Mesothelial cell of epicardium (in vitro differentiated cells): ENCODE measurements around the gene GNPNAT1. TPM values are rescaled to one million over a fixed set of nuclear protein-coding genes. Genes with fewer than 3 reads are reported as not detected.
"Not testable (repeated sequence)": the region's sequence is repeated elsewhere in the genome, so short reads cannot be mapped to it uniquely, and the experiment has no call there.

Experiments
- DNase-seq, 2 experiments: peaks; one replicate each; pipeline ENCODE4 v3.0.0; 2021; ENCODE audit warnings: low spot score in 2 of 2; ENCODE audit not compliant: unreplicated experiment in 2 of 2
- H3K27ac Mint-ChIP-seq: 2 replicates; pipeline ENCODE4 v1.8.0; 2021; ENCODE audit warnings: mixed read lengths
- H3K27me3 Mint-ChIP-seq: 2 replicates; pipeline ENCODE4 v1.8.0; 2021; ENCODE audit warnings: low read depth, mixed read lengths
- H3K36me3 Mint-ChIP-seq: 2 replicates; pipeline ENCODE4 v1.8.0; 2021; ENCODE audit warnings: mixed read lengths
- H3K4me1 Mint-ChIP-seq: 2 replicates; pipeline ENCODE4 v1.8.0; 2021; ENCODE audit warnings: mixed read lengths
- H3K4me3 Mint-ChIP-seq: 2 replicates; pipeline ENCODE4 v1.8.0; 2021; ENCODE audit warnings: mild to moderate bottlenecking, moderate library complexity, mixed read lengths
- H3K9me3 Mint-ChIP-seq: 2 replicates; pipeline ENCODE4 v1.8.0; 2021; ENCODE audit warnings: mixed read lengths
- total RNA-seq: library from RNA; stranded (reverse); gene quantifications from 3 replicates; pipeline ENCODE4 v1.2.1, GENCODE V29; 2021
- TF ChIP-seq, protein P1 (sequence below): fragments of 200-600 bp; sonication (generic); IDR thresholded peaks from one replicate; pipeline ENCODE4 v1.5.0; 2021; ENCODE audit warnings: antibody characterized with exemption; ENCODE audit not compliant: unreplicated experiment

GNPNAT1 gene
- total RNA-seq, 1 donor from 2014 or later: 19.7 TPM

DNA sequence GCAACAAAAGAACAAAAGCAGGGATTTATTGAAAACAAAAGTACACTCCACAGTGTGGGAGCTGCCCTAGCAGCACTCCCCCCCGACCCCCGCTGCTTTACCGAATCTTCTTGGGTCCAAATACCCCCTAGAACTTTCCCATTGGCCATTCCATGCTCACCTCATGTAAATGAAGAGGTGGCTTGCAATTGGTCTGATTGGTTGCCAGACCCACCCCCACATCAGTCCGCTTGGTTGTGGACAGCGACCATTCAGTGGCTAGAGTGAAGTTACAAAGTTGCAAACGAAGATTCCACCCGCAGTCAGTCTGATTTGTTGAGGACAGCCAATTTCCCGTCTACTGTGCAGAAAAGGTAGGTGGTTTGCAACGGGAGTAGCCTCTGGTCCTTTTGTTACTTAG lies 57.6 kb downstream of the GNPNAT1 start:
- peaks cover 37% of the 10 kb centered on the region for H3K4me1 Mint-ChIP-seq
- peaks cover 22% of the 10 kb centered on the region for H3K36me3 Mint-ChIP-seq
- no peaks in the 10 kb centered on the region for H3K27me3 Mint-ChIP-seq
- H3K27ac Mint-ChIP-seq: no peak overlapping the region
- H3K4me3 Mint-ChIP-seq: no peak overlapping the region
- no peak for DNase-seq
- TF ChIP-seq, protein P1, sequence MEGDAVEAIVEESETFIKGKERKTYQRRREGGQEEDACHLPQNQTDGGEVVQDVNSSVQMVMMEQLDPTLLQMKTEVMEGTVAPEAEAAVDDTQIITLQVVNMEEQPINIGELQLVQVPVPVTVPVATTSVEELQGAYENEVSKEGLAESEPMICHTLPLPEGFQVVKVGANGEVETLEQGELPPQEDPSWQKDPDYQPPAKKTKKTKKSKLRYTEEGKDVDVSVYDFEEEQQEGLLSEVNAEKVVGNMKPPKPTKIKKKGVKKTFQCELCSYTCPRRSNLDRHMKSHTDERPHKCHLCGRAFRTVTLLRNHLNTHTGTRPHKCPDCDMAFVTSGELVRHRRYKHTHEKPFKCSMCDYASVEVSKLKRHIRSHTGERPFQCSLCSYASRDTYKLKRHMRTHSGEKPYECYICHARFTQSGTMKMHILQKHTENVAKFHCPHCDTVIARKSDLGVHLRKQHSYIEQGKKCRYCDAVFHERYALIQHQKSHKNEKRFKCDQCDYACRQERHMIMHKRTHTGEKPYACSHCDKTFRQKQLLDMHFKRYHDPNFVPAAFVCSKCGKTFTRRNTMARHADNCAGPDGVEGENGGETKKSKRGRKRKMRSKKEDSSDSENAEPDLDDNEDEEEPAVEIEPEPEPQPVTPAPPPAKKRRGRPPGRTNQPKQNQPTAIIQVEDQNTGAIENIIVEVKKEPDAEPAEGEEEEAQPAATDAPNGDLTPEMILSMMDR: no peak
- no peaks in the 10 kb centered on the region for H3K9me3 Mint-ChIP-seq

DNA sequence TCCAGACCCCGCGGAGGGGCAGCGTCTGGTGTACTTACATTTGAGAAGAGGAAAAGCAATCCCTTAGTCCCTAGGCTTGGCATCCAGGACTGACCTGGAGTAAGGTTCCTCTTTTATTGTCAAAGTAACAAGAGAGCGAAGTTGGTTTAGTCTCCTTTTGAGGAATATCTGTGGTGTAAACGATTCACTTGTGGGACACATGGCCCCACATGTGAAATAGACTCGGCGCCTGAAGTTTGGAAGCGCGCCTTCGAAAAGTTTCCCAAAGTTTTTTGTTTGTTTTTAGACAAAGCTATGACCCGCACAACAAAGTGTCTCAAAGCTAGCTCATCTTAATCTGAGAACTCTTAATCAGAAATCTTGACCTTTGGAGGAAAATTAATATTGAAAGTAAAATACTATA lies 60.7 kb downstream of the GNPNAT1 start:
- TF ChIP-seq, protein P1: no peak
- no peaks in the 10 kb centered on the region for H3K27me3 Mint-ChIP-seq
- no peak for DNase-seq
- peaks cover 23% of the 10 kb centered on the region for H3K4me1 Mint-ChIP-seq
- H3K36me3 Mint-ChIP-seq: peaks cover 27% of the 10 kb centered on the region
- H3K27ac Mint-ChIP-seq: peak overlapping the region; percentile 97
- no peaks in the 10 kb centered on the region for H3K9me3 Mint-ChIP-seq
- peak overlapping the region; percentile 97 for H3K4me3 Mint-ChIP-seq

DNA sequence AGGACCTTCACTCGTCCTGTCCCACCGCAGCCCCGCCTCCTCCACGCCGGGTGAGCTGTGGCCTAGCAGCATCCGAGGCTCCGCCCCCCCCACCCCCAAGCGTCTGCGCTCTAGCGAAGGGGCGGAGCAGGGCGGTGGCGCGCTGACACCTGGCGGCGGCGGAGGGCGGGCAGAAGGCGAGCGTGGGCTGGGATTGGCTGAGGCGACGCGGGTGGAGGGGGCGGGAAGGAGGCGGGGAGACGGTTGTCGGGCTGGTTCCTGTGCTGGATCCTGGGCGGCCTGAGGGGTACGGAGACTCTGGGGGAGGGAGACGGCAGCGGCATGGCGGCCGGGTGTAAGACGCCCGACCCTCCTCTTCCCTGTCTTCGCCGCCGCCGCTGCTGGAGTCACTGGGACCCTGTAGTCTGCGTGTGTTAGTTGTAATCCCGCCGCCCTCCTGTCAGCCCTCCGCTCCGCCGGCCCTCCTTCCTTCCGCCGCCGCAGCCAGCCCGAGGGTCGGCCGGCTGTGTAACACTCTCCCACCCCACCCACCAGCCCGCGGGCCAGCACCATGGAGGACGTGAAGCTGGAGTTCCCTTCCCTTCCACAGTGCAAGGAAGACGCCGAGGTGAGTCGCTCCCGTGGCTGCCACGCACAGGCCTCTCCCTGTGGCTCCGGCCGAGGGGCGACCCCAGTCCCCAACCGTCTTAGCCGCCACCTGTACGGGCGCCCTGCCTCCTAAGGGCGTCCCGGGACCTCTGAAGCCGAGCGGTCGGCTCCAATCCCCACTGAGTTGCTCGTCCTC lies 61.3 kb downstream of the GNPNAT1 start, which contains the start of gene STYX:
TSS of gene STYX (plus strand) at position 242 of the 784 bp plus-strand sequence. CDS start at position 551, 309 bp downstream.
- Mint-ChIP-seq H3K27ac (peak within 1 kb of the TSS; percentile 97), H3K36me3 (peaks cover 27% of the 10 kb centered on the region), H3K27me3 (no peaks in the 10 kb centered on the region), H3K4me1 (peaks cover 19% of the 10 kb centered on the region), H3K4me3 (peak within 1 kb of the TSS; percentile 97), H3K9me3 (no peaks in the 10 kb centered on the region)
- TF ChIP-seq, protein P1: peak; percentile 25
- DNase-seq: peak; percentile 98 to 99

DNA sequence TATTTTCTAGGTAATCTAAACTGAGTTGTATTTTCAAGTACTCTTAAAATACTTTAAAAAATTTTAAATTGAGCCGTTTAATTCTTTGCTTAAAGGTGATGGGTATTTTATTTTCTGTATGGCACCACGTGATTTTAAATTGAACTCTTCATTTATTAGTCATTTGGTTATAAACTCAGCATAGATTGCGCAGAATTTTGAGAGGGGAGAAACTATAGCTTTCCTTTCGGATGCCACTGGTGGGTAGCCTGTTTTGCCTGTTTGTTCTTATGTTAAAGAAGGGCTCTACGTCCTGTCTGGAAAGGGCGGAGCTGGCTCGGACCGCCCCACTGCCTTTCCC lies 61.9 kb downstream of the GNPNAT1 start:
- peaks cover 18% of the 10 kb centered on the region for H3K4me1 Mint-ChIP-seq
- peak overlapping the region; percentile 97 for H3K4me3 Mint-ChIP-seq
- no peaks in the 10 kb centered on the region for H3K9me3 Mint-ChIP-seq
- TF ChIP-seq, protein P1: no peak
- H3K27ac Mint-ChIP-seq: peak overlapping the region; percentile 91
- peaks cover 25% of the 10 kb centered on the region for H3K36me3 Mint-ChIP-seq
- DNase-seq: no peak
- H3K27me3 Mint-ChIP-seq: no peaks in the 10 kb centered on the region

DNA sequence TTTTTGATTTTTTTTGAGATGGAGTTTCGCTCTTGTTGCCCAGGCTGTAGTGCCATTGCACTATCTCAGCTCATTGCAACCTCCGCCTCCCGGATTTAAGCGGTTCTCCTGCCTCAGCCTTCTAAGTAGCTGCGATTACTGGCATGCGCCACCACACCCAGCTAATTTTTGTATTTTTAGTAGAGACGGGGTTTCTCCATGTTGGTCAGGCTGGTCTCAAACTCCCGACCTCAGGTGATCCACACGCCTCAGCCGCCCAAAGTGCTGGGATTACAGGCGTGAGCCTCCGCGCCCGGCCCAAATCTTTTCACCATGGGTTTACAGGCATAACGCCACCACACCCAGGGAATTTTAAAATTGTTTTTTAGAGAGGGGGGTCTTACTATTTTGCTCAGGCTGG lies 62.4 kb downstream of the GNPNAT1 start:
- peak overlapping the region; percentile 47 for H3K27ac Mint-ChIP-seq
- H3K4me3 Mint-ChIP-seq, DNase-seq, H3K9me3 Mint-ChIP-seq, H3K27me3 Mint-ChIP-seq: not testable (repeated sequence)
- H3K4me1 Mint-ChIP-seq: peaks cover 18% of the 10 kb centered on the region
- peaks cover 25% of the 10 kb centered on the region for H3K36me3 Mint-ChIP-seq

DNA sequence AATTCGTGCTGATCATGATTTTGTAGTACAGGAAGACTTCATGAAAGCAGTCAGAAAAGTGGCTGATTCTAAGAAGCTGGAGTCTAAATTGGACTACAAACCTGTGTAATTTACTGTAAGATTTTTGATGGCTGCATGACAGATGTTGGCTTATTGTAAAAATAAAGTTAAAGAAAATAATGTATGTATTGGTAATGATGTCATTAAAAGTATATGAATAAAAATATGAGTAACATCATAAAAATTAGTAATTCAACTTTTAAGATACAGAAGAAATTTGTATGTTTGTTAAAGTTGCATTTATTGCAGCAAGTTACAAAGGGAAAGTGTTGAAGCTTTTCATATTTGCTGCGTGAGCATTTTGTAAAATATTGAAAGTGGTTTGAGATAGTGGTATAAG lies 63.9 kb downstream of the GNPNAT1 start:
- H3K4me1 Mint-ChIP-seq, H3K27me3 Mint-ChIP-seq, H3K9me3 Mint-ChIP-seq, DNase-seq, H3K27ac Mint-ChIP-seq, H3K4me3 Mint-ChIP-seq: not testable (repeated sequence)
- peaks cover 21% of the 10 kb centered on the region for H3K36me3 Mint-ChIP-seq

Other genes starting within 250 kb of the GNPNAT1 start
- 11.5 to 12.7 TPM (median 12.6 TPM) in 3 replicates for gene TXNDC16, start 239.1 kb downstream of the GNPNAT1 start, total RNA-seq
- 3.5 to 4.1 TPM (median 3.8 TPM) in 3 replicates for gene GPR137C, start 238.8 kb downstream of the GNPNAT1 start, total RNA-seq
- gene ERO1A, start 96.0 kb downstream of the GNPNAT1 start, total RNA-seq: 38.4 to 42.7 TPM (median 39.3 TPM) in 3 replicates
- gene PSMC6, start 84.4 kb downstream of the GNPNAT1 start, total RNA-seq: 96.4 to 106 TPM (median 102 TPM) in 3 replicates
- gene STYX, start 61.4 kb downstream of the GNPNAT1 start, total RNA-seq: 9.5 to 11.4 TPM (median 10.1 TPM) in 3 replicates
- 75.8 to 85.3 TPM (median 78.4 TPM) in 3 replicates for gene FERMT2, start 159.4 kb upstream of the GNPNAT1 start, total RNA-seq